Measurements from ENCODE around the gene PTDSS2.

DNA sequence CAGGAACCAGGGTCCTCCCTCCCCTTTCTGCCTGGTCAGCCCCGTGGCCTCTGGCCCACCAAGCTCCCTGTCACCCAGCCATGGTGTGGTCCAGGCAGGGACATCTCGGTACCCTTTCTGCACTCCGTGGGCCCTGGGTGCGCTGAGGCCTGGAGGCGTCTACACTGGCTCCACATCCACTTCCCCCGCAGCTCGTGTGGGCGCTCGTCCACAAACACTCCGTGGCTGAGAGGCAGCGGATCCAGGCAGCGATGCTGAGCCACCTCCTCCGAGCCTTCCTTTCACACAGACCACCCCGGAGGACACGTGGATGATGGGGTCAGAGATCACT lies 40.8 kb downstream of the PTDSS2 start:
- TF ChIP-seq EP300 (IDR thresholded peaks at IDR 0.05), result no peak
- TF ChIP-seq, protein P1, sequence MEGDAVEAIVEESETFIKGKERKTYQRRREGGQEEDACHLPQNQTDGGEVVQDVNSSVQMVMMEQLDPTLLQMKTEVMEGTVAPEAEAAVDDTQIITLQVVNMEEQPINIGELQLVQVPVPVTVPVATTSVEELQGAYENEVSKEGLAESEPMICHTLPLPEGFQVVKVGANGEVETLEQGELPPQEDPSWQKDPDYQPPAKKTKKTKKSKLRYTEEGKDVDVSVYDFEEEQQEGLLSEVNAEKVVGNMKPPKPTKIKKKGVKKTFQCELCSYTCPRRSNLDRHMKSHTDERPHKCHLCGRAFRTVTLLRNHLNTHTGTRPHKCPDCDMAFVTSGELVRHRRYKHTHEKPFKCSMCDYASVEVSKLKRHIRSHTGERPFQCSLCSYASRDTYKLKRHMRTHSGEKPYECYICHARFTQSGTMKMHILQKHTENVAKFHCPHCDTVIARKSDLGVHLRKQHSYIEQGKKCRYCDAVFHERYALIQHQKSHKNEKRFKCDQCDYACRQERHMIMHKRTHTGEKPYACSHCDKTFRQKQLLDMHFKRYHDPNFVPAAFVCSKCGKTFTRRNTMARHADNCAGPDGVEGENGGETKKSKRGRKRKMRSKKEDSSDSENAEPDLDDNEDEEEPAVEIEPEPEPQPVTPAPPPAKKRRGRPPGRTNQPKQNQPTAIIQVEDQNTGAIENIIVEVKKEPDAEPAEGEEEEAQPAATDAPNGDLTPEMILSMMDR (IDR thresholded peaks at IDR 0.05), result no peak
